ENCODE data around the gene LARGE1. TPM values are rescaled to one million over a fixed set of nuclear protein-coding genes. Genes with fewer than 3 reads are reported as not detected.

Gene LARGE1
- total and polyA plus RNA-seq, 2 of the 13 experiments (the other 11 are each of a cell fraction or from before 2014, with no cell fraction given), result 8.4 to 11.0 TPM

GRCh38 chr22:33415401-33415800, 504.9 kb downstream of the LARGE1 start:
- Histone ChIP-seq H3K4me1 (ENCODE audit: insufficient read depth, low read length) (no peaks in the 10 kb centered on the region), H3K27ac (ENCODE audit: extremely low read length, insufficient read depth, low read length) (no peak overlapping the region), H3K36me3 (replicated peaks in 1 of 2; ENCODE audit: control insufficient read depth in 1 of 2, insufficient read depth in 2 of 2, low read length in 2 of 2) (no peaks in the 10 kb centered on the region), H3K27me3 (ENCODE audit: control insufficient read depth in 1 of 2, insufficient read depth in 2 of 2, low read length in 2 of 2) (no peaks in the 10 kb centered on the region), H2AFZ (ENCODE audit: low read length) (no peak overlapping the region), H3K79me2 (ENCODE audit: insufficient read depth, low read length) (no peaks in the 10 kb centered on the region), H3K9ac (ENCODE audit: insufficient read depth, low read depth, low read length) (no peak overlapping the region), H4K20me1 (ENCODE audit: insufficient read depth, low read length) (no peaks in the 10 kb centered on the region), H3K4me3 (replicated peaks in 1 of 3; ENCODE audit: insufficient read depth in 1 of 3, low read depth in 2 of 3, low read length in 3 of 3) (no peak overlapping the region), H3K9me3 (ENCODE audit: low read length) (no peaks in the 10 kb centered on the region), H3K4me2 (ENCODE audit: low read depth, low read length) (no peak overlapping the region)
- BruUV-seq (replicated peaks), result no TSS peak
- DNase-seq (ENCODE audit: low spot score) (no peak), FAIRE-seq (no peak), ATAC-seq (no peak)
- in situ Hi-C loops (cut with HindIII; ENCODE audit: extremely low pct_ligation_motif_present, low pct_unique_long_range_greater_than_20kb) (no loop called here), intact Hi-C loops (cut with micrococcal nuclease; ENCODE audit: unreplicated experiment) (no loop called here)
- ChIA-PET POLR2A (no interaction called here), CTCF (ENCODE audit: low intra/inter-chr PET ratio, low total read pairs) (no interaction called here)
- no peak for TF ChIP-seq ATF2 (CRISPR knock-in tag; IDR thresholded peaks at IDR 0.05)
- no peak for TF ChIP-seq CENPT (CRISPR knock-in tag; IDR thresholded peaks at IDR 0.05; ENCODE audit: low read depth)
- no peak for TF ChIP-seq ZNF253 (CRISPR knock-in tag; IDR thresholded peaks at IDR 0.05; ENCODE audit: borderline replicate concordance)
- no peak for TF ChIP-seq HOXA3 (CRISPR knock-in tag; IDR thresholded peaks at IDR 0.05)
- no peak for TF ChIP-seq ZNF567 (CRISPR knock-in tag; IDR thresholded peaks at IDR 0.05; ENCODE audit: borderline replicate concordance)
- TF ChIP-seq HDAC2 (CRISPR knock-in tag; IDR thresholded peaks at IDR 0.05), result no peak
- no peak for TF ChIP-seq THAP8 (CRISPR knock-in tag; IDR thresholded peaks at IDR 0.05; ENCODE audit: borderline replicate concordance)
- no peak for TF ChIP-seq ZSCAN30 (CRISPR knock-in tag; IDR thresholded peaks at IDR 0.05)
- no peak for TF ChIP-seq ELF4 (CRISPR knock-in tag; IDR thresholded peaks at IDR 0.05; ENCODE audit: borderline replicate concordance)
- TF ChIP-seq TEF (CRISPR knock-in tag; IDR thresholded peaks at IDR 0.05), result no peak
- 100% methylated on average over 1 of the region's 3 CpGs for WGBS (ENCODE audit: low lambda C conversion rate)
